GM19193 (cell line): ENCODE results near the gene CDC42BPG.

Experiments used
- POLR2A ChIP-seq: IDR thresholded peaks from 4 replicates; pipeline ENCODE4 v1.6.1; 2011; ENCODE audit not compliant: insufficient read depth, insufficient read length; ENCODE audit errors: extremely low read depth

Gene CDC42BPG

DNA sequence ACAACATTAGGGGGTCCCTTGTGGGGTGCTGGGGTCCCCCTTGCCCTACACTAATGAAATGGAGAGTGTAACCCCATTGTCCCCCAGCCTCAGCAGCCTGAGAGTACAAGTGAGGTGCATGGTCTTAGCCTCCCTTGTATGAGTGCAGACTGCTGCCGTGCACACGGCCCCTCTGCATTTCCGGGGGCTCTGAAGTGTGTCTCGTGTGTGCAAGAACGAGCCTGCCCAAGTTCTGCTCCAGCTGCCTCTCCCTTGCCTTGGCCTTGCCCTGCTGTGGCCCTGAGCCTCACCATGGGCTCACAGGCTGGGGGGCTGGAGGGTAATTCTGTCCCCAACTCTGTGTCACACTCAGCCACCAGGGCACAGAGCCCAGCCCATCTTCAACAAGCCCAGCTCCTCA, 39.1 kb upstream of the CDC42BPG start:
- no peak for TF ChIP-seq POLR2A

GRCh38 chr11:64882243-64882642, 37.8 kb upstream of the CDC42BPG start:
- TF ChIP-seq POLR2A, result no peak

DNA sequence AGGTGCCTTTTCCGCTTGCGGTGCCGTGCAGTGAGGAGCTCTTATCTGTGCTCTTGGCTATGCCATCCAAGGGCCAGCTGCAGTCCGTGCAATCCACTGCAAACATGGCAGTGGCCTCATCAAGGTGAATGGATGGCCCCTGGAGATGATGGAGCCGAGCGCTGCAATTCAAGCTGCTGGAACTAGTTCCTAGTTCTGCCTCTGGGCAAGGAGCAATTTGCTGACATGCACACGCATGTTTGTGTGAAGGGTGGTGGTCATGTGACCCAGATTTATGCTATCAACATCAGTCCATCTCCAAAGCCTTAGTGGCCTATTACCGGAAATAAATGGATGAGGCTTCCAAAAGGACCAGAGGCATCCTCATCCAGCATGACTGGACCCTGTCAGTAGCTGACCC, 37.0 kb upstream of the CDC42BPG start:
- no peak for TF ChIP-seq POLR2A

- no peak for TF ChIP-seq POLR2A
Observed at GRCh38 chr11:64880240-64881001, 36.0 kb upstream of the CDC42BPG start.

DNA sequence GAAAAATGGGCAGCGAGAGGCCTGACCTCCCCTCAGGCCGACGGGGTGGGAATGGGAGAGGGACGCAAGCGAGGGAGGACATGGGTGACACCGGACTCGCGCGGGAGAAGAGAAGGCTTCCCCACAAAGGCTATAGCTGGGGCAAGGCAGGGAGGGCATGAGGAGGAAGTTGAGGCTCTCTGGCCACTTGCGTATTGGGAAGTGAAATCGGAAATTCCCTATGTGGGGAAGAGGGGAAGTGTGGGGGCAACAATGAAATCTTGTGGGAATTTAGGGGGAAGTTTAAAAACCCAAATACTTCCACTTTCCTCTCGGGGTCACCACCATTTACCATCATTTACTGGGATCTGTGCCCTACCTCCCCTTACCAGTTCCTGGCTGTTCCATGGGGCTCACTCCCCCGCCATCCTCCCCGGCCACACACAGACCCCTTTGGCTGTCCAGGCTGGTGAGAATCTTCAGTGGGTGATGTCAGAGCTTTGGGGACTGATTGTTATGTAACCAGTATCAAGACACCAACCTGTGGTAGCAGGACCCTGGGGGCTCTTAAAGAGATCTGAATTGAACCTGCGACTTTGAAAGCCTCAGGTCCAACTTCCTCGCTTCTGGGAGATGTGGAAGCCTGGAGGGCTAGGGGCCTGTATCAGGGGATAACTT, 34.9 kb upstream of the CDC42BPG start:
- TF ChIP-seq POLR2A, result no peak

DNA sequence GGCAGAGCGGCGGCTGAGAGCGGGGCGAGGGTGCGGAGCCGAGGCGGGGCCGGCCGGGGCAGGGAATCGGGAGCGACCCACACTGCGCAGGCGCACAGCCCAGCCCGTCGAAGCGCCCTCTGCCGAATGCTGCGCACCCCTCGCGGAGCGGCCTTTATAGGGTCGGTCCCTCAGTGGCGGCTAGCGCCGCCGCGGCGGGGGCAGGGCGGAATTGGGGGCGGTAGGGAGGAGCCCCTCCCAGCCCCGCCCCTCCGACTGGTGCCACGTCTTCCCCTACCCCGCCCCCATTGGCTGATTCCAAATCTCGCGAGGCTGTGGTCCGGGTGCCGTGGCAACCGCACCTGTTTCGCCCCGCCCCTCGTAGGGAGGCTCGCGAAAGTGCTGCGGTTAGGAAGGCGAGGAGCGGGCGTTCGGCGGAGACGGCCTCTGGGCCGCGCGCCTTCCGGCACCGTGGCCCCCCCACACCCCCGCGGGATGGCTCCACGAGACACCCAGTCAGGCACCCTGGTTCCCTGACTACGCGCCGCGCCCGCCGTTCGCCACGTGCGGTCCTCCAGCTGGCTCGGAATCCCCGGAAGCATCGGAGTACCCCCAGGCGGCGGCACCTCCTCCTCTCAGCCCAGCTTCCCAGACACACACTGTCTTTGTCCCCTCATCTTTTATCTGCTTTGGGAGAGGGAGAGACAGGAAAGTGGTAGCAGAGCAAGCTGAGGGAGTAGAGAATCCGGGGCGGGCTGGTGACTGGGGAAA, 34.2 kb upstream of the CDC42BPG start, which contains the start of gene EHD1:
Gene EHD1, minus strand, starts transcription at position 128 of the 750 bp plus-strand sequence. CDS start 157 bp downstream, outside the sequence.
- peak; percentile 99 for TF ChIP-seq POLR2A

GRCh38 chr11:64878223-64878493, 33.7 kb upstream of the CDC42BPG start:
- no peak for TF ChIP-seq POLR2A

DNA sequence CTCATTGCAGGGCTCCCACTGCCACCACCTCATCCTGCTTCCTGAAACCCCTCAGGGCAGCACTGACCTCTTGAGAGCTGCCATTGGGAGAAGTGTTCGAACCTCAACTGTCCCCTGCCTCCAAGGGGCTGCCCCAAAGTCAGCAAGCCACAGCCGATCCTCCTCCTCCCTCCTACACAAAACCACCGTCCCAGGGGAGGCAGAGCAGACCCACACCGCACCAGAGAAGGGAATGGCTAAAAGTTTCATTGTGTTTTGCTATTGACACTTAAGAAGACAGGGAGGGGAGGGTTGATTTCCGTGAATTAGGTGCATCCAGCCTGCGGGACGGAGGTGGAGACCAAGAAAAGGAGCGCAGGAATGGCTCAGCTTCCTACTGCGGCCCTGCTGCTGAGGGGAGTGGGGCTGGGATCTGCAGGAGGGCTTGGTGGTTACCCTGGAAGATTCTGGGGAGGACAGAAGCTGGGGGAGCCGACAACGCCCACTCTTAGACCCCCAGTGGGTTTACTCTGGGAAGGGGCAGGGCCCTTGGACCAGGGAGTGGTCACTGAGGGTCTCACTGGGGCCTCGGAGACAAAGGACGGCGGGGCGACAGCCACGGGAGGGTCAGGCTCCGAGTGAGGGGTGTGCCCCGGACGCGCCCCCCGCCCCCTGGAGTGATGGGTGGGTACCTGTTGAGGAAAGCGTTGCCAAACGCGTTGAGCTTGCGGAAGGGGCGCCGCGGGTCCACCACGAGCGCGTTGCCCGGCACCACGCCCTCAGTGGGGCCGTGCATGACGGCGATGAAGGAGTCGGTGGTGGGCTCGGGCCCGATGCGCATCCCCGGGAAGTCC, 33.2 kb upstream of the CDC42BPG start:
- no peak for TF ChIP-seq POLR2A

- TF ChIP-seq POLR2A, result no peak
Observed at GRCh38 chr11:64876835-64877341, 32.4 kb upstream of the CDC42BPG start.

DNA sequence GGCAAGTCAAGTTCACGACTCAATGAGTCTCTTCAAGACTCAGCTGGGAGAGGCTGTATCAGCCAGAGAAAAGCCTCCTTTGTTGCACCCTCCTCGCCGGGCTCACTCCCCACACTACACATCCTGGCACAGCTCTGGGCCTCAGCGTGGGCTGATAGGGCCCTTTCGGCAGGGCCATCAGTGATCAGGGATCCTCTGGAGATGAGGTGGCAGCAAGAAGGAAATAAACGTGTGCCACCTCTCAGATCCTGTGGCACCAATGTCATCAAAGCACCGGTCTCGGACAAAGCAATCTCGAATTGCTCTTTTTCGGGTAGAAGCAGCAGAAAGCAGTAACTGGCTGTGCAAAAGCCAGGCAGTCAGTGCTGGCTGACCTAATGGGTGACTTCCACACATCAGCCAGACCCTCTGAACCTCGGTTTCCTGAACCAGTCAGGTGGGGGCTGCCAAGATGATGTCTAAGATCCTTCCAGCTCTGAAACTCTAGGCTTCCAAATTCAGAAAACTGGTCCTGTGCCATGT, 31.8 kb upstream of the CDC42BPG start:
- no peak for TF ChIP-seq POLR2A

DNA sequence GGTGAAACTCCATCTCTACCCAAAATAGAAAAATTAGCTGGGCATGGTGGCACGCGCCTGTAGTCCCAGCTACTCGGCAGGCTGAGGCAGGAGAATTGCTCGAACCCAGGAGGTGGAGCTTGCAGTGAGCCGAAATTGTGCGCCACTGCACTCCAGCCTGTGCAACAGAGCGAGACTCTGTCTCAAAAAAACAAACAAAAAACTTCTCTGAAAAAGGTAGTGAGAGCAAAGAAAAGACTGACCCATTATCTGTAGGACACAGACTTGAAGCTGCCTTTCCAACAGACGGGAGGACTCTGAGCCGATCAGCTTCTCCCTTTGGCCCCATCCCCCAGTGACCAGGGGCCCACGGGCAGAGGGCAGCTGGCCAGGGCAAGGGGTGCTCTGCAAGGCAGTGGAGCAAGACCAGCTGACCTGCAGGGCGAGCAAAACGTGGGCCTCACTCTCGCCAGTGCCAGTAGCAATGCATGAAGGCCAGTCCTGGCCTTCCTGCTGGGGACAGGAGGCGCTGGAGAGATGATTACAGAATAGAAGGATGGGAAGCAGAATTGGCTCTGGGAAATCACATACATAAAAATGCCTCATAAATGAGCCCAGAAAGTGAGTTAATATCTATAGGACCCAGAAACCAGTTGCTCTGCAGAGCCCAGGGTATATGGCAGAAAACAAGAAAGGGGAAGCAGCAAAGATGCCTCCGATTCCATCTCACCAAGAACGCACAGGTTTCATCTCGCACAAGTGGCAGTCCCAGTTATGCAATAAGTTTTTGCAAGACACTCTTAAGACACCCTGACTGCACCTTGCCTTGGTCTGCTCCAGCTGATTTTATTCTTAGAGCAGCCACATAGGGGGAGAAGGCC, 31.1 kb upstream of the CDC42BPG start:
- TF ChIP-seq POLR2A, result no peak

GRCh38 chr11:64874308-64875240, 30.1 kb upstream of the CDC42BPG start:
- TF ChIP-seq POLR2A, result no peak
